ENCODE measurements around the gene WDR53.
"Not testable (repeated sequence)": the region's sequence is repeated elsewhere in the genome, so short reads cannot be mapped to it uniquely, and the experiment has no call there.

The WDR53 gene

DNA sequence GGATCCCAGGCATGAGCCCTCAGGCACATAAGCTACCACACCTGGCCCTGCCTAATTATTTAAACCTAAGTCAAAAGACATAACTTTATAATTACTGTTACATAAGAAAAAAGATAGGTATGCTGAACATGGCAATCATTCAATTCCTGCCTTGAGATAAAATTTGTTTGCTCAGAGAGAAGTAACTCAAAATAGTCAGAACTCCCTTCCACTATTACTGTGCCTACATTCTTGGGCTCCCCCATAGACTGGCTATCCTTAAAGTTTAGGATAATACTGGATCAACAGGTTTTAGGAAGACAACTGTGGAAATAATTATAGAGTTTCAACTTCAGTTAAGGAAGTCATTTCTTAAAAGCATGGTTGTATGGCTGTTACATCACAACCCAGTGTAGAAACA, 9.9 kb downstream of the WDR53 start:
- no peak for DNase-seq

DNA sequence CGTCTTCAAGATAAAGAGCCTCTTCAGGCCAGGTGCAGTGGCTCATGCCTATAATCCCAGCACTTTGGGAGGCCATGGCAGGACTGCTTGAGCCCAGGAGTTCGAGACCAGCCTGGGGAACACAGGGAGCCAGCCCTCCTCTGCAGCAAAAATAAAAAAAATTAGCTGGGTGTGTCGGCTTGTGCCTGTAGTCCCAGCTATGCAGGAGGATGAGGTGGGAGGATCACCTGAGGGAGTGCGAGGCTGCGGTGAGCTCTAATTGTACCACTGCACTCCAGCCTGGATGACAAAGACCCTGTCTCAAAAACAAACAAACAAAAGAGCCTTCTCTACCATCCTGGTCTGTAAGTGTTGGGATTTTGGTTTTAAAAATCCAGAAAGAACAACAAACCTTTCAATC, 11.1 kb downstream of the WDR53 start:
- no peak for DNase-seq

DNA sequence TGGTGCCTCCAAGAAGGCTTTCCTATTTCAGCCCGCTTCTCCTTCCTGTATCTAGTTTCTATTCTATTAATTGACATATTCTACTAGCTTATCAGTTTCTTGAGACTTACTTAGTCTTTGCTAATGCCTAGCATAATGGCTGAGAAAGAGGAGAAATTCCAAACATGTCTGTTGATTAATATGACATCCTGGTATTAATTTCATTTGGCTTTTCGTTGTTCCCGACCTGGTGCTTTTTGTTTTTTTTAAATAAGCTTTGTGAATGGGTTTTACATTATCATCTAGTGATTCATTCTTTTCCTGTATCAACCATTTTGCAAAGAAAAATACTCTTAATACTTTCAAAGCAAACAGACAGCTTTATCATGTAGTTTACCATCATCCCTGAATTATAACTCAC, 13.1 kb downstream of the WDR53 start:
- no peak for DNase-seq

DNA sequence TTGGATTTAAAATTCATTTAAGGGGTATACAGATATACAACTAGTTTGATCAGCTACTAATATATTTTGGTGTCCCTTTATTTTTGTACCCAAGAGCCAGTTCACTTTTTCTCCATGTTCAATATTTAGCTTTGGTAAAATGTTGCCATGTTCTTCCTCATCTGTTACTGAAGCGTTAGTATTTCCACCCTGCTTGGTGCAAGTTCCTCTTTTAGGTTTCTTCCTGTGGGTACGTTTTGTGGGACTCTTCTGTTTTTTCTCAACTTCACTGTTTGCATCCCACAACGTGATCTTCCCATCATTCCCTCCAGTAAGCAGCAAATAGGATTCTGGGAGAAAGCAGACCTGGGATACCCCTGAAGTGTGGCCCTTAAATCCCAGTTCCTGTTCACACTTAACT, 14.1 kb downstream of the WDR53 start:
- peak; percentile 27 for DNase-seq

DNA sequence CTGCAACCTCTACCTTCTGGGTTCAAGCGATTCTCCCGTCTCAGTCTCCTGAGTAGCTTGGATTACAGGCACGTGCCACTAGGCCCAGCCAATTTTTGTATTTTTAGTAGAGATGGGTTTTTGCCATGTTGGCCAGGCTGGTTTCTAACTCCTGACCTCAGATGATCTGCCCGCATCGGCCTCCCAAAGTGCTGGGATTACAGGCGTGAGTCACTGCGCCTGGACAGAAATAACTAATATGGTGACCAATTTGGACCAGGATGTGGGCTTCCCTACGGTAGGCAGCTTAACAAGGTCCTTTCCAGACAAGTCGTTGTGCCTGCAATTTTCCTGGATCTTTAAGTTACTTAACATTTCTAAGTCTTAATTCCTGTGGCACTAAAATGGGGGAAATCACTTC, 14.8 kb downstream of the WDR53 start:
- no peak for DNase-seq

DNA sequence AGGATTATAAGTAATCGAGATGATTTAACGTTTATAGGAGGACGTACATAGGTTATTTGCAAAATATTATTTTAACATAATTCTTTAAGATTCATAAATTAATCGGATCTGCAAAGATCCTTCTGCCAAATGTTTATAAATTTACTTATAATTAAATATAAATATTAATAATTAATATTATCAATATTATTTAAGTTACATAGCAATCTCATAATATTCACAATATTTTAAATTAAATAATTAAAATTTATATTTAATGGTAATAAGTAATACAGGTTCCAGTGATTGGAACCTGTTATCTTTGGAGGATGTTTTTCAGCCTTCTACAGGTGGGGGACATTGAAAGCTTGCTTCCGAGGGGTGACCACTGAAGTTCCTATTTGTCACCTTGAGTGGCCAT, 16.1 kb downstream of the WDR53 start:
- no peak for DNase-seq

DNA sequence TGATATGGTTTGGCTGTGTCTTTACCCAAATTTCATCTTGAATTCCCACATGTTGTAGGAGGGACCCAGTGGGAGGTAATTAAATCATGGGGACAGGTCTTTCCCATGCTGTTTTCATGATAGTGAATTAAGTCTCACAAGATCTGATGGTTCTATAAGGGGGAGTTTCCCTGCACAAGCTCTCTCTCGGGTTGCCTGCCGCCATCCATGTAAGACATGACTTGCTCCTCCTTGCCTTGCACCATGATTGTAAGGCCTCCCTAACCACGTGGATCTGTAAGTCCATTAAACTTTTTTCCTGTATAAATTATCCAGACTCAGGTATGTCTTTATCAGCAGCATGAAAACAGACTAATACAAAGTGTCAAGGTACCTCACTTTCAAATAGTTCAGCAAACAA, 18.2 kb downstream of the WDR53 start:
- not testable (repeated sequence) for DNase-seq

DNA sequence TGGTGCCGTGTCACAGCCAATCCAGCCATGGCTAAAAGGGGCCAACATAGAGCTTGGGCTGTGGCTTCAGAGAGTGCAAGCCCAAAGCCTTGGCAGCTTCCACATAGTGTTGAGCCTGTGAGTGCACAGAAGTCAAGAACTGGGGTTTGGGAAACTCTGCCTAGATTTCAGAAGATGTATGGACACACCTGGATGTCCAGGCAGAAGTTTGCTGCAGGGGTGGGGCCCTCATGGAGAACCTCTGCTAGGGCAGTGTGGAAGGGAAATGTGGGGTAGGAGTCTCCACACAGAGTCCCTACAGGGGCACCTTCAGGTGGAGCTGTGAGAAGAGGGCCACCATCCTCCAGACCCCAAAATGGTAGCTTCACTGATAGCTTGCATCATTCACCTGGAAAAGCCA, 19.0 kb downstream of the WDR53 start:
- not testable (repeated sequence) for DNase-seq

DNA sequence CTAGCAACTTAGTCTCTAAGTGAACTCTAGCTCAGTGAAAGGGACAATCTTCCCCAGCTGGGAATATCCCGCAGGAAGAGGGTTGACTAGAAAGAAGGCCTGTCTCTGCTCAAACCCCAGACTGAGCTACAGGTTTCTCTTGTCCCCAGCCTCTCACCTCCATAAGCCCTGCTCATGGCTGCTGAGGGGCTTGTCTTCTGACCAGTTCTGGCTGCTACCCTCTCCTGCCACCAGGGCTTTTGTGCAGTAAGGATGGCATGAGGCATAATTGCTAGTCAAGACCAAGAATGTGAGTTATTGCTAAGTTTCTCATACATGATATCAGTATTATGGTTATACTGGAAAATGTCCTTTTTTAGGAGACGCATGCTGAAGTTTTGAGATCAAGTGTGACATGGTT, 21.3 kb downstream of the WDR53 start:
- DNase-seq = no peak

DNA sequence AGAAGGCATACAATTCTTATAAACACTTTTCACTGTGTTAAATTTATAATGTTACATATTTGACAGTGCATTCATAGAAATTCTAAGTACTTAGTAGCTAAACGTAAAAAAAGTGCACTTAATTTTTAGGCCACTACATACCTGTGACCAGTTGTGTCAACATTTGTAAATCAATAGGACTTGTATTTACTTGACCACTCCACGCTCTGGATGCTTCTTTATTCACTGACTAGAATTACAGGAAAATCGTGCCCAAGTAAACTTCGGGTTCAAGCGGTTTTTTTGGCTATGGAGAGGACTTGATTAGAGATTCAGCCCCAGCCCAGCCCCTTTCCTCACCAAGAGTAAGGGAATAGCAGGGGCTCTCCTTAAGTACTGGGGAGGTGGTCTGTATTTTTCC, 21.8 kb downstream of the WDR53 start:
- DNase-seq = no peak

DNA sequence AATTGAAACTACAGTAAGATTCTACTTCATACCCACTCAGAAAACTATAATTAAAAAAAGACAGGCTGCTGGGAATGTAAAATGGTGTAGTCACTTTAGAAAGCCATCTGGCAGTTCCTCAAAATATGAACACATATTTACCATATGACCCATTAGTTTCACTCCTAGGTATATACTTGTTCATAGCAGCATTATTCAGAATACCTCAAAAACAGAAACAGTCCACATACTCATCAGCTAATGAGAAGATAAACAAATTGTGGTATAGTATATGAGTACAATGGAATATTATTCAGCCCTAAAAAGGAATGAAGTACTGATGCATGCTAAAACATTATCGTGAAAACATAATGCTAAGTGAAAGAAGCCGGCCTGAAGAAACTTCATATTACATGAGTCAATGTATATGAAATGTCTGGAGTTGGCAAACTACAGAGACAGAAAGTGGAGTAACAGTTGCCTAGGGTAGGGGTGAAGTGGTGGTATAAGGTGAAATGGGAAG, 23.8 kb downstream of the WDR53 start:
- no peak for DNase-seq

DNA sequence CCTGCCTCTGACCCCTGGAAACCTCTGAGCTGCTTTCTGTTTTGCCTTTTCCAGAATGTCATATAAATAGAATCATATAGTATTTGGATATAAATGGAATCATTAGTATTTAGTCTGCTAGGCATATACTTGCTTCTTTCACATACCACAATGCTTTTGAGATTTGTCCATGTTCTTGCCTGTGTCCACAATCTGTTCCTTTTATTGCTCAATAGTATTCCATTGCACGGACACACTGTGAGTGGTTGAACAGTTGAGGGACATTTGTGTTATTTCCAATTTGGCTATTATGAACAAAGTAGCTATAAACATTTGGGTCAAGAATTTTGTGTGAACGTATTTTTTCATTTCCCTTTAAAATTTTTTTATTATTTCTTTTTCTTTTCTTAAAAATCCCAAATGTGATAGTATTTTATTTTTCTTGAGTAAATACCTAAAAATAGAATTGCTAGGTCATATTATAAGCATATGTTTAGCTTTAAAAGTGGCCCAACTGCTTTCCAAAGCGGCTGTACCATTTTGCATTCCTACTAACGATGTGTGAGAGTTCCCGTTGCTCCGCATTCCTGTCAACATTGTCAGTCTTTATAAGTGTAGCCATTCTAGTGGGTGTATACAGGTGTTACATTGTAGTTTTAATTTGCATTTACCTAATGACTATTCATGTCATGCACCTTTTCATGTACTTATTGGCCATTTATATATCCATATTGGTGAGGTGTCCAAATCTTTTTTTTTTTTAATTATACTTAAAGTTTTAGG, 26.5 kb downstream of the WDR53 start:
- DNase-seq = no peak

DNA sequence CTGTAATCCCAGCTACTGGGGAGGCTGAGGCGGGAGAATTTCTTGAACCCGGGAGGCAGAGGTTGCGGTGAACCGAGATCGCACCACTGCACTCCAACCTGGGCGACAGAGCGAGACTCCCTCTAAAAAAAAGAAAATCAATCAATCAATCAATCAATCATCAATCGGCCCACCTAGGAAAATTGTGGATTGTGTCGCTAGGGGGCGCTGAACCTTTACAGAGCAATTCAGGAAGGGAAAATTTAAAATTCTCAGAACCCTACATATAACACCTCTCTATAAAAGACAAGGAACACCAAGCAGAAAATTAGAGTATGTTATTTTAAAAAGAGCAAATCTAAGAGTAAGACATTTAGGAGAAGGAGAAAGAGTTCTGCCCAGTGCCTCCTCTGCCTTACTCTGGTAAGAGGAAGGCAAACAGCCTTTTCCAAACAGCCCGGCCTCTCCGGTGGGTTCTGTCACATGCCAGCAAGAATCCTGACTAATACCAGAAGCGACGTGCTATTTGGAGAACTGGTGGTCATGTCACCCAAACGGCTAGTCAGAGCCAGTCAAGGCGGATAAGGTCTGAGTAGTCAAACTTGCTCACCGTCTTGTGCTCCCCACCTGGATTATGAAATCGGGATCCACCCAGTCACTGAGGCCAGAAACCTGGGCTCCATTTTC, 30.9 kb downstream of the WDR53 start:
- DNase-seq = peak; percentile 45

DNA sequence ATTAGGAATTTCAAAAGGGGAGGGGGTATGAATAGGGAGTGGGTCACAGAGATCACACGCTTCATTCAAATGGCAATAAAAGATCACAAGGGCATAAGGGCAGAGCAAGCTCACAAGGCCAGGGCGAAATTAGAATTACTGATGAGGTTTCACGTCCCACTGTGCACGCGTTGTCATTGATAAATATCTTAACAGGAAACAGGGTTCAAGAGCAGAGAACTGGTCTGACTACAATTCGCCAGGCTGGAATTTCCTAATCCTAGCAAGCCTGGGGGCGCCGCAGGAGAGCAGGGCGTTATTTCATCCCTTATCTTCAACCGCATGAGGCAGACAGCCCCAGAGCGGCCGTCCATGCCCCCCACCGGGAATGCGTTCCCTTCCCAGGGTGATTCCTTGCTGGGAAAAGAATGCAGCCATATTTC, 35.1 kb downstream of the WDR53 start:
- no peak for DNase-seq

DNA sequence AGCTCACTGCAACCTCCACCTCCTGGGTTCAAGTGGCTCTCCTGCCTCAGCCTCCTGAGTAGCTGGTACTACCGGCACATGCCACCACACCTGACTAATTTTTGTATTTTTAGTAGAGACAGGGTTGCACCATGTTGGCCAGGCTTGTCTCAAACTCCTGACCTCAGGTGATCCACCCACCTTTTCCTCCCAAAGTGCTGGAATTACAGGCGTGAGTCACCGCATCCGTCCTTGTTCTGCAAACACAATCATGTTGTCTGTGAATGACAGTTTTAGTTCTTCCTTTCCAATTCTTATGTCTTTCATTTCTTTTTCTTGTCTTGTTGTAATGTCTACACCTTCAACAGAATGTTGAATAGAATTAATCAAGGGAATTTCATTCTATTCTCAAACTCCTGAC, 36.9 kb downstream of the WDR53 start:
- DNase-seq = no peak

DNA sequence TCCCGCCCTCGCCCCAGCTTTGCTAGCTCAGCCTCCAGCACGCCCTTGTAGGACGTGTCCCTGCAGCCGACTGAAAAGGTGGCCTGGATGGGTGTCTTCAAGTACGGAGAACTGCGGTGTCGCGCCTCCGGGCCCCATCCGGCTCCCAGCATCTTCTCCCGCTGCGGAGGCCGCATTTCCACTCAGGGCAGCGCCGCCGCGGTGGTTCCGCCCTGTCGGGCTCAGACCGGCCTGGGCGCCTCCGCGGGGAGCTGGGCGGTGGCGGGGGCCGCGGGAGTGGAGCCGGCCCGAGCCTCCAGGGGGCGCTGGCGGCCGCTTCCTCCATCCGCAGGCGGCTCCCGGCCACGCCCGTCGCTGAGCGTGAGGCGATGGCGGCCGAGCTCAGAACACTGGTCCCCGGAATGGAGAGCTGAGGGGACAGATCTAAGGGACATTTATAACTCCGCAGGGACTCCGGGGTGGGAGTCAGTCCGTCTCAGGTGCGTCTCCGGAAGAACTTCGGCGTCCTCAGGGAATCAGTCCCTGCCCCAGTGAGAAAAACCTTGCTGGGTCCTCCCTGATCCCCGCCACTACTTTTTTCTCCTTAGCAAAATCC, 39.6 kb downstream of the WDR53 start:
- DNase-seq = peak; percentile 71

DNA sequence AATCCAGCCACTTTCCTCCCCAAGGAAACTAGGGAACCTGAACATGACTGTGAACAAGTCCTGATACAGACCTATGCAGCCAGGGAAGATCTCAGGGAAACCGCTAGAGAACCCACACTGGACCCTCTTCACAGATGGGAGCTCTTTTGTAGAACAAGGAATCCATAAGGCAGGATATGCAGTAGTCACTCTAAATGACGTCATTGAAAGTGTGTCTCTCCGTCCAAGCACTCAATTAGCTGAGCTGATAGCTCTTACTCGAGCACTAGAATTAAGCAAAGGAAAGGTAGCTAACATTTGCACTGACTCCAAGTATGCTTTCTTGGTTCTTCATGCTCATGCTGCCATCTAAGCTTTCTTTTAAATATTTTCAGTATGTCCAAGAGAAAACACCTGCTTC, 43.2 kb downstream of the WDR53 start:
- no peak for DNase-seq

DNA sequence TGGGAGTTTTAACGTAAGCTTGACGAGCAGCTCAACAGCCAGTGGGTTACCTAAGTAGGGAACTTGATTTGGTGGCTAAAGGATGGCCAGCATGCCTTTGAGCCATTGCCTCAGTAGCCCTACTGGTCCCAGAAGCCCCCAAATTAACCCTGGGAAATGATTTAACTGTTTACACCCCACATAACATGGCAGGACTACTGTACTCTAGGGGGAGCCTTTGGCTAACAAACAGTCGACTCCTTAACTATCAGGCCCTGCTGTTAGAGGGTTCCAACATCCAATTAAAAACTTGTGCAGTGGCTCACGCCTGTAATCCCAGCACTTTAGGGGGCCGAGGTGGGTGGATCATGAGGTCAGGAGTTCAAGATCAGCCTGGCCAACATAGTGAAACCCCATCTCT, 43.8 kb downstream of the WDR53 start:
- DNase-seq = peak; percentile 57

DNA sequence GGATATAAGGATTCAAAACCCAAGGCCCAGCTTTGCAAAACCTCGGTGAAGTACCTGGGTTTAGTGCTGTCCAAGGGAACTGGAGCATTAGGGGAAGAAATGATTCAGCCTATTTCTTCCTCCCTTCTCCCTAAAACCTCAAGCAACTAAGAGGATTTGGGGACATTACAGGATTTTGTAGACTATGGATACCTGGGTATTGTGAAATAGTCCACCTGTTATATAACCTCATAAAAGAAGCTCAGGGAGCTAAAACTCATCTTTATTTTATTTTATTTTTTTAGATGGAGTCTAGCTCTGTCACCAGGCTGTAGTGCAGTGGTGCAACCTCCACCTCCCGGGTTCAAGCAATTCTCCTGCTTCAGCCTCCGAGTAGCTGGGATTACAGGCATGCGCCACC, 44.5 kb downstream of the WDR53 start:
- no peak for DNase-seq

DNA sequence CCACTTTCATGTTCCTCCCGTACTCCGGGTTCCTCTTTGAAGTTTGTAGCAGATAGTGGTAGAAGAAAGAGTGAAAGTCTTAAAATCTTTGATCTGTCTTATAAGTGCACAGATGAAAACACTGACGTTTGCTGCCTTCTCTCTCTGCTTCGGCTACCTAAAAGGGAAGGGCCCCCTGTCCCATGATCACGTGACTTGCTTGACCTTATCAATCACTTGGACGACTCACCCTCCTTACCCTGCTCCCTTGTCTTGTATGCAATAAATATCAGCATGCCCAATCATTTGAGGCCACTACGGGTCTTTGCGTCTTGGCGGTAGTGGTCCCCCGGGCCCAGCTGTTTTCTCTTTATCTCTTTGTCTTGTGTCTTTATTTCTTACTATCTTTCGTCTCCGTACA, 47.1 kb downstream of the WDR53 start:
- DNase-seq = not testable (repeated sequence)

DNA sequence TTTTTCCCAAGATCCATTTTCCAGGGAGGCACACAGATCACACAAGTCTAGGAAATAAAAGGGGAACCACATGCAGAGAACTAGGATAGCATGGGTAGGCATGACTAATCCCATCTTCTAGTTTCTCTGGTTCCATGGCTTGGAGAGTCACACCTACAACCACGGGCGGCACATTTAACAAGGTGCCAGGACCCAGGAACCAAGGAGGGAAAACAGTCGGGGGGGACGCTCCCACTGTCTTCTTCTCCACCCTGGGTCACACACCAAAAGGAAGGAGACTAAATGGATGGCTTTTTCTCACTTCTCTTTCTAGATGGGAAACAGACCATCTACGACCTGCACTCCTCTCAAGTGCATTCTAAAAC, 48.7 kb downstream of the WDR53 start:
- no peak for DNase-seq

DNA sequence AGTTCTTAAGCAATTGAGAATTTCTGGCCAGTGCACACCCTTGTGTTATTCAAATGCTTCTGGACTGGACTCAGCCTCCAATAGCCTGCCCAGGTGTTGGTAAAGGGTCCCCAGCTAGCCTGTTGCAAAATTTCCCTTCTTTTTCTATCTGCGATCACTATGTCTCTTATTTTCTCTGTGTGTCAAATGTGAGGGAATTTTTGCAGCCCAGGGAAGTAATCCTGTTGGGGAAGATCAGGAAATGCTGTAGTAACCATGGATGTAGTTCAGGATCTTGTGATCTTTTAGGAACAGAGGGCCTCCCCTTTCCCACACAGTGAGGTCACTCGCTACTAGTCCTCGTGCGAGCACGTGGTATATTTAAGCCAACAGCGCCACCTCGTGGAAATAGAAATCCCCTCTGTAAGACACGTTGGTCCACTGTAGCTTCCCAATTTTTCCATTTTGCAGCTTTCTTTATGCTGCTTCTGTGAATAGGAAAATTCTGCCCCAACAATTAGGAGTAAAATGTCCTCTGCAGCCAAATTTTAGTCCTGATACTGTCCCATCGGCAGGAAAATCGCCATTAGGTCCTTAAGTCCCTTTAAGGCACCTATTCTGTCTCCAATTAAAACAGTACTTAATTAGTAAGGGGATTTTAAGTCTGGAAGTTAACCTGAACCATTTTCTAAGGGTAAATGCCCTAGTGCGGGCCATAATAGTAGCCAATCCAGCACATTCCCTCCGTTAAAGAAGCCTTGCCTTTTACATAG, 49.2 kb downstream of the WDR53 start:
- peak; percentile 84 for DNase-seq

DNA sequence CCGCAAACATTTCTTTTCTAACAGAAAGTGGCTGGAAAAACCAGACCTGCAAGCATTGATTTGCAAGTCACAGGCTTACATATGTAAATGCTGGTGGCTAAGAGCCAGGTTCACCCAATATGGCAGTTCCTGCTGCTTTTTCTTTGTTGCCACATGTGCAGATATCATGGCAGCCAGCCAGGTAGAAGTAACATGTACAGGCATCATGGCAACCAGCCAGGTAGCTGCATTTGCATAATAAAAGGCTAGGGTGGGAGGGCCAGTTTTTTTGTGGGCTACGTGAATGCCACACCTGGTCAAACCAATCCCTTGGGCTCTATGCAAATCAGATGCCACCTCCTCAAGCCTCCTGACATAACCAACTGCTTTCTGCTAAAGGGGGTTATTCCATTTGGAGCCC, 50.4 kb downstream of the WDR53 start:
- peak; percentile 73 for DNase-seq
